GM23248 (cell line): Measurements from ENCODE around the gene LNX2. TPM values are rescaled to one million over a fixed set of nuclear protein-coding genes. Genes with fewer than 3 reads are reported as not detected.

Experiments used
- DNase-seq: peaks from one replicate; pipeline ENCODE4 v3.0.0-alpha.2; 2015
- H2AFZ ChIP-seq: fragments of 200-600 bp; sonication (generic); 2 replicates; pipeline ENCODE4 v1.6.1; 2016; ENCODE audit warnings: antibody characterized with exemption
- H3F3A ChIP-seq: fragments of 200-600 bp; sonication (generic); 2 replicates; pipeline ENCODE4 v1.6.1; 2016; ENCODE audit warnings: mild to moderate bottlenecking, antibody characterized with exemption, mixed run types; ENCODE audit not compliant: insufficient read depth
- H3K27ac ChIP-seq: fragments of 200-600 bp; sonication (generic); 2 replicates; pipeline ENCODE4 v1.5.1; 2016; ENCODE audit warnings: mild to moderate bottlenecking
- H3K27me3 ChIP-seq: fragments of 200-600 bp; sonication (generic); replicated peaks from 2 replicates; pipeline ENCODE4 v1.6.1; 2016; ENCODE audit warnings: mild to moderate bottlenecking; ENCODE audit not compliant: insufficient read depth
- H3K36me3 ChIP-seq: fragments of 200-600 bp; sonication (generic); 2 replicates; pipeline ENCODE4 v1.6.1; 2016; ENCODE audit warnings: low read depth, mild to moderate bottlenecking
- H3K4me1 ChIP-seq: fragments of 200-600 bp; sonication (generic); 2 replicates; pipeline ENCODE4 v1.6.1; 2016; ENCODE audit warnings: mild to moderate bottlenecking; ENCODE audit not compliant: insufficient read depth
- H3K4me2 ChIP-seq: fragments of 200-600 bp; sonication (generic); one replicate; pipeline ENCODE4 v1.6.1; 2016; ENCODE audit warnings: mild to moderate bottlenecking; ENCODE audit not compliant: unreplicated experiment
- H3K4me3 ChIP-seq: fragments of 200-600 bp; sonication (generic); 2 replicates; pipeline ENCODE4 v1.5.1; 2016; ENCODE audit warnings: mild to moderate bottlenecking
- H3K79me2 ChIP-seq: fragments of 200-600 bp; sonication (generic); 2 replicates; pipeline ENCODE4 v1.6.1; 2016; ENCODE audit warnings: mild to moderate bottlenecking; ENCODE audit not compliant: insufficient read depth
- H3K9ac ChIP-seq: fragments of 200-600 bp; sonication (generic); 2 replicates; pipeline ENCODE4 v1.6.1; 2016; ENCODE audit warnings: mild to moderate bottlenecking
- H3K9me2 ChIP-seq: fragments of 200-600 bp; sonication (generic); 2 replicates; pipeline ENCODE4 v1.6.1; 2016; ENCODE audit warnings: mixed run types, mild to moderate bottlenecking, moderate library complexity; ENCODE audit not compliant: insufficient read depth
- H3K9me3 ChIP-seq: fragments of 200-600 bp; sonication (generic); one replicate; pipeline ENCODE4 v1.6.1; 2017; ENCODE audit warnings: low read depth
- H4K20me1 ChIP-seq: fragments of 200-600 bp; sonication (generic); 2 replicates; pipeline ENCODE4 v1.6.0; 2016; ENCODE audit not compliant: insufficient read depth
- EZH2 ChIP-seq: fragments of 200-600 bp; sonication (generic); IDR thresholded peaks from 2 replicates; pipeline ENCODE4 v1.6.1; 2018; ENCODE audit warnings: antibody characterized with exemption, mild to moderate bottlenecking; ENCODE audit not compliant: insufficient read depth, poor library complexity, severe bottlenecking
- EZH2phosphoT487 ChIP-seq: fragments of 200-600 bp; sonication (generic); IDR thresholded peaks from 2 replicates; pipeline ENCODE4 v1.6.1; 2018; ENCODE audit warnings: antibody characterized with exemption, moderate library complexity, mild to moderate bottlenecking, low read depth; ENCODE audit not compliant: insufficient read depth
- WGBS, 2 experiments: methylation state at CpG; one replicate each; pipeline ENCODE4 v1.1.6; 2015 to 2017; ENCODE audit warnings: low lambda C conversion rate in 2 of 2, low coverage in 1 of 2; ENCODE audit errors: missing lambda C conversion rate in 2 of 2; 5-methylcytosine and 5-hydroxymethylcytosine counted together
- in situ Hi-C: fragments of 300-500 bp; cut with MboI; formaldehyde crosslinking; loops from 2 replicates; pipeline ENCODE4 v1.15.0; 2020
- polyA plus RNA-seq: library from polyadenylated mRNA; unstranded; fragments of >200 nt; fragmentation: Nextera tagmentation; extraction: Ambion mirVana; gene quantifications from 2 replicates; pipeline ENCODE4 v1.2.1, GENCODE V29; 2016
- total RNA-seq: library from RNA; depleted of rRNA; stranded (reverse); fragments of >200 nt; shearing (Covaris generic); gene quantifications from 2 replicates; pipeline ENCODE4 v1.2.3, GENCODE V29; 2014

LNX2 gene
- total and polyA plus RNA-seq, 2 experiments from 2014 or later, result 2.0 to 2.6 TPM

- no peaks in the 10 kb centered on the region for H3K9me2 ChIP-seq
- no peaks in the 10 kb centered on the region for H3K9me3 ChIP-seq
- H3K36me3 ChIP-seq, result peaks cover 9% of the 10 kb centered on the region; the same call in 1 of the 2 replicates
- H3K27ac ChIP-seq, result no peak overlapping the region
- no peaks in the 10 kb centered on the region for H3K27me3 ChIP-seq
- no peak overlapping the region for H3K4me3 ChIP-seq
- no peak overlapping the region for H3K4me2 ChIP-seq
- WGBS, 2 experiments, result 57% methylated on average over 3 of the region's 3 CpGs
- peak; percentile 12 for DNase-seq
- TF ChIP-seq EZH2 (no peak), EZH2phosphoT487 (no peak)
- no peaks in the 10 kb centered on the region for H3K4me1 ChIP-seq
- H2AFZ ChIP-seq, result no peak overlapping the region
- in situ Hi-C loops, result no loop called here
- H4K20me1 ChIP-seq, result no peaks in the 10 kb centered on the region
- H3K9ac ChIP-seq, result no peak overlapping the region
- no peaks in the 10 kb centered on the region; the same call in 1 of the 2 replicates for H3F3A ChIP-seq
- H3K79me2 ChIP-seq, result peaks cover 23% of the 10 kb centered on the region
These were observed 45.0 kb upstream of the LNX2 start for GRCh38 chr13:27665333-27665732.

DNA sequence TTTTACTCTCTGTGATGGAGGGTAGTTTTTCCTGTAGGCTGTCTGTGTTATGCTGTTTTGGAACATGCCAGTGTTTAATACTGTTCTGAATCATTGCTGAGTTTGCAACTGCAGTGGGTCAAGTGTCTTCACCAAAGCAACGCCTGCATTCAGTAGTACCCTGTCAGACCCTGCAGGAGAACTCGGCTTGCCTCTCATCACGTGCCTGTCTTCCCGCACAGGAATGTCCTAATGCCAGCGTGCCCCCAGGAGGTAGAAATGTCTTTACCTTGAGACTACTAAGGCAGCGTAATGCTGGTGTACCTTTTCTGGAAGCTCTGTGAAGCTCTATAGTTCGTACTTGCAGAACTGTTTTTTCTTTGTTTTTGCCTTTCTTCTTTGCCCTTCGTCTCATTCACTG, 43.6 kb upstream of the LNX2 start:
- WGBS, 2 experiments, result 91 to 93% methylated on average over 8 of the region's 8 CpGs
- Histone ChIP-seq H3K9me3 (no peaks in the 10 kb centered on the region), H3K36me3 (peaks cover 9% of the 10 kb centered on the region; the same call in 1 of the 2 replicates), H3K9me2 (no peaks in the 10 kb centered on the region), H3K27me3 (no peaks in the 10 kb centered on the region), H3K27ac (no peak overlapping the region), H3K79me2 (peaks cover 27% of the 10 kb centered on the region), H4K20me1 (no peaks in the 10 kb centered on the region), H2AFZ (no peak overlapping the region), H3K9ac (no peak overlapping the region), H3F3A (no peaks in the 10 kb centered on the region), H3K4me1 (peaks cover 2% of the 10 kb centered on the region), H3K4me2 (no peak overlapping the region), H3K4me3 (no peak overlapping the region)
- TF ChIP-seq EZH2phosphoT487, result no peak
- no peak for TF ChIP-seq EZH2
- in situ Hi-C loops, result no loop called here
- no peak for DNase-seq

DNA sequence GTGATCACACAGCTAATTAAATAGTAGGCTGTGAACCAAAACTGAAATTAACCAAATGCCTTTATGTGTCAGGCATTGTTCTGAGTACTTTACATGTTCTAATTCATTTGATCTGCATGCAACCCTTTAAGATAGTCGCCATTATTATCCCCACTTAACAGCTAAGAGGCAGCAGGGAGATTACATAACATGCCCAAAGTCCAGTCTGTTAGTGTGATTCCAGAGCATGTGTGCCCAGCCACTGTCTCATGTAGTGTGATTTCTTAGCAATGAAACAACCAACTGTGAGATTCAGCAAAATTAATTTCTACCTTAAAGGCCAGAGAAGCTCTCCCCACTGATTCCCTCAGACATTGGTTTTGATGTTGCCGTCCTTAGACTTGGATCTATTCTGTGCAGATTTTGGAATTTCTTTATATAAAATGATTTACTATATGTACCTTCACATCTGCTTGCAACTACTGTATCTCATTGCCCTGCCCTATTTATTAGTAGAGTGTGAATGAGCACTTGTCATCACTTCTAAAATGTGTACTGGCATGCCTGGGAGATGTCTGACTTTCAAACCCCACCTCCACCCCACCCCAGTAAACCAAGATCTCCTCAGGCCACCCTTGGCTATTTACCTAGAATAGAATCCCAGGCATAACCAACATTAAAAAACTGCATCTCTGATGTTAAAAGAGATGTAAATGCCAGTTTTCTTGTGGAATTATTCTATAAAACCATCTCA, 42.6 kb upstream of the LNX2 start:
- H3K9me2 ChIP-seq, result no peaks in the 10 kb centered on the region
- no peak overlapping the region for H3K9ac ChIP-seq
- H3K27ac ChIP-seq, result no peak overlapping the region
- in situ Hi-C loops, result no loop called here
- H3K27me3 ChIP-seq, result no peaks in the 10 kb centered on the region
- 80 to 86% methylated on average over 2 of the region's 2 CpGs for WGBS, 2 experiments
- no peaks in the 10 kb centered on the region for H3F3A ChIP-seq
- no peak overlapping the region for H3K4me2 ChIP-seq
- peaks cover 9% of the 10 kb centered on the region; the same call in 1 of the 2 replicates for H3K36me3 ChIP-seq
- TF ChIP-seq EZH2 (no peak), EZH2phosphoT487 (no peak)
- no peak overlapping the region for H3K4me3 ChIP-seq
- H3K4me1 ChIP-seq, result peaks cover 13% of the 10 kb centered on the region
- H3K9me3 ChIP-seq, result no peaks in the 10 kb centered on the region
- peaks cover 27% of the 10 kb centered on the region for H3K79me2 ChIP-seq
- DNase-seq, result no peak
- no peaks in the 10 kb centered on the region for H4K20me1 ChIP-seq
- H2AFZ ChIP-seq, result no peak overlapping the region

DNA sequence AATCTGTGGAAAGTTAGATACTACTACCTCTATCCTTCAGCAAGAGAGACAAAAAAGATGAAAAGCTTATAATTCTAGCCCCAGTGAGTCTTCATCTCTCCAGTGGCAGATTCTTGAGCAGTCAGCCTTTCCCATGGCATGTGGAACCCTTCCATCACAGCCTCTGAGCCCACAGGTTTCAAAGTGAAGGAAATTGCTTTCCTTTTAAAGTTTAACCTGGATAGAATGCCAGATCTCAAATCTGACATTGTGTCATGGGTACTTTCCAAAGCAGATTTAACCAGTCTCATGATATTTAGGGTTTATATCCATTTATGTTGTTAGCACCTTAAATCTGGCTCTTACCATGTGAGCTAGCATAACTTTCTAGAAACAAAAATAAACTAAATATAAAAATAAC, 40.7 kb upstream of the LNX2 start:
- H3K9me3 ChIP-seq, result no peaks in the 10 kb centered on the region
- no peak overlapping the region for H3K4me2 ChIP-seq
- no peak overlapping the region for H3K9ac ChIP-seq
- H3K9me2 ChIP-seq, result no peaks in the 10 kb centered on the region
- peaks cover 6% of the 10 kb centered on the region; the same call in 1 of the 2 replicates for H3K36me3 ChIP-seq
- peaks cover 32% of the 10 kb centered on the region for H3K79me2 ChIP-seq
- H2AFZ ChIP-seq, result no peak overlapping the region
- in situ Hi-C loops, result no loop called here
- DNase-seq, result no peak
- H3F3A ChIP-seq, result no peaks in the 10 kb centered on the region
- H3K27me3 ChIP-seq, result no peaks in the 10 kb centered on the region
- H3K27ac ChIP-seq, result no peak overlapping the region
- TF ChIP-seq EZH2phosphoT487 (no peak), EZH2 (no peak)
- H4K20me1 ChIP-seq, result no peaks in the 10 kb centered on the region
- H3K4me3 ChIP-seq, result no peak overlapping the region
- peaks cover 17% of the 10 kb centered on the region for H3K4me1 ChIP-seq
